22Rv1 (cell line): Measurements from ENCODE around the gene SAMD8.
A peak's percentile ranks its signal among the peaks of the same experiment; 100 is the strongest.

ENCODE experiments used
- CTCF ChIP-seq: fragments of 450-650 bp; IDR thresholded peaks from 2 replicates; pipeline ENCODE4 v1.5.1; 2017; ENCODE audit warnings: mild to moderate bottlenecking
- ZFX ChIP-seq: fragments of 450-650 bp; IDR thresholded peaks from 2 replicates; pipeline ENCODE4 v1.6.1; 2017; ENCODE audit warnings: antibody characterized with exemption, borderline replicate concordance

DNA sequence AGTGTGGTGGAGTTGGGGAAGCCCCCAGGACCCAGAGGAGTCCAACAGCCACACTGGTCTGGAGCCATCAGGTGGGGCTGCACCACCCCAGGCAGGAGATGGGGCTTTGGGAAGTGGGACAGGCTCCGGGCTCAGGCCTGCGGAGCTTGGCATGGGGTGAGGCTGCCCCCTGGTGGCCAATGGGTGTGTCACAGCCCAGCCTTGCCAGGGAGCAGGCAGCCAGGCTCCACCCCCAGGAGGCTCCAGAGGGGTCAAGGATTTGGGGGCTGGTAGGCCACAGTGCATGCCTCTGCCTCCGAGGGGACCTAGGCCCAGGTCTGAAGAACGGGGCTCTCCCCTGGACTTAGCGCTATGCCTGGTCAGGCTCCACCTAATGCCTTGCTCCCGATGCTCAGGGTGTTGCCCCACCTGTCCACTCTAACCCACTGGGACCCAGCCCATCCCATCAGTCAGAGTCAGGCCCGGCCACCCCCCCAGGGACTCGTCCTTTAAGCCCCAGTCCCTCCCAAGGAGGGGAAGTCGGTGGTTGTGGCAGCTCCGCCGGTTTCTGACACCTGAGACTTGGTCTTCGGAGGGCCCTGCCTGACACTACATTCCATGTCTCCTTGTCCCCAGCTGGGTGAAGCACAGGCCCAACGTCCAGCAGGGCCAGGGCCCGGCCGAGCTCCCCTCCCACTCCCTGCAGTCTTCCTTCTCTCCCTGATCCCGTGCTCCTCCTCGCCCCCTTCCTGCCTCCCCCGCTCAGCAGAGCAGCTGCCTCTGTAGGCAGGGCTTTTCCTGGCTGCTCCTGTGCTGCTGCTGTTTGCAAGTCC, 11.3 kb upstream of the SAMD8 start:
- TF ChIP-seq CTCF (peak; percentile 97), ZFX (no peak)
